Body of pancreas (tissue), 4 donors: Measurements from ENCODE around the gene DKK3.

Experiments
- CTCF ChIP-seq, 7 experiments: fragments of 450-650 bp in 4 of 7; fragments of 200-600 bp in 3 of 7; sonication (generic) in 3 of 7; IDR thresholded peaks; one replicate each; pipeline ENCODE4 v1.5.1; 2016 to 2019; ENCODE audit warnings: antibody characterized with exemption in 7 of 7
- POLR2A ChIP-seq, 3 donors: fragments of 450-650 bp; IDR thresholded peaks; one replicate each; pipeline ENCODE4 v1.6.1; 2016; ENCODE audit warnings: antibody characterized with exemption in 3 of 3, mild to moderate bottlenecking in 2 of 3

DNA sequence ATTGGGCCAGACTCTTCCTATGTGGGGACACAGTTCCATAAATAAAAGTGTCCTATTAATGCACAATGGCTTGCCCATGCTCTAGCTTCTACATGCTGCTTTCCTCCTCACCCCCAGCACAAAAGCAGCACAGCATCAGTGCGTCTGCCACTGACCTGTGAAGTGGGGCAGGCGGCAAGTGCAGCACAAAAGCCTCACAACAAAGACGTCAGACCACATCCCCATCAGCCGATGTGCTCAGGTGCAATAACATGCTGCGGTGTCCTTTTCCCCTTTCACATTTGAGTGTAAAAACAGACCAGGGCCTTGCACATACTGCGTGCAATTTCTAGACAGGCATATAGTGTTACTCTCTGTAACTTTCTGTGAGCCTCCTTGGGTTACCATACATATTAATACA, 12.8 kb downstream of the DKK3 start:
- TF ChIP-seq CTCF (IDR thresholded peaks at IDR 0.05) (no peak), POLR2A (IDR thresholded peaks at IDR 0.05) (no peak)
